ENCODE data around the gene OR4C16. TPM values are rescaled to one million over a fixed set of nuclear protein-coding genes. Genes with fewer than 3 reads are reported as not detected.

Gene OR4C16
- total RNA-seq: not detected in 2 replicates

GRCh38 chr11:55571828-55572227 lies at the start of gene OR4C16:
Gene OR4C16 (plus strand): TSS chr11:55572128. CDS start chr11:55572128, 0 bp downstream.

DNA sequence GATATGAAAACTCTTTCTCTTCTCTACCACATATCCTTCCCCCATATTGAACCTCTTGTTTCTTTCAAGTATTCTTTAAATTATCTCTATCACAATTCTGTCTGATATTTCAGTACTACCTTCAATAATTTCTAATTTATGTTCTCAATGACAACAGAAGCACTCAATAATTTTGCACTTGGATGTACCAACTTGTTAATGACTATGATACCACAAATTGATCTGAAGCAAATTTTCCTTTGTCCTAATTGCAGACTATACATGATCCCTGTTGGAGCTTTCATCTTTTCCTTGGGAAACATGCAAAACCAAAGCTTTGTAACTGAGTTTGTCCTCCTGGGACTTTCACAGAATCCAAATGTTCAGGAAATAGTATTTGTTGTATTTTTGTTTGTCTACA lies 17.8 kb upstream of the OR4C16 start, which contains the start of gene OR4C15:
Gene OR4C15, plus strand, starts transcription at position 301 of the 400 bp plus-strand sequence. Its CDS starts 0 bp downstream, at position 301.

GRCh38 chr11:55607545-55607944 lies 35.6 kb downstream of the OR4C16 start, which contains the start of gene OR4C11:
Gene OR4C11 (minus strand): TSS chr11:55607645. CDS start chr11:55604373, 3,272 bp downstream.

Other genes with a start within 250 kb of the OR4C16 start
- not detected in 2 replicates for gene OR4A16, start 228.9 kb upstream of the OR4C16 start, total RNA-seq
- gene OR4A15, start 204.2 kb upstream of the OR4C16 start, total RNA-seq: not detected in 2 replicates
- gene OR4C15, start 17.7 kb upstream of the OR4C16 start, total RNA-seq: not detected in 2 replicates
- not detected in 2 replicates for gene OR4C11, start 35.5 kb downstream of the OR4C16 start, total RNA-seq
- gene OR4P4, start 63.0 kb downstream of the OR4C16 start, total RNA-seq: not detected in 2 replicates
- not detected in 2 replicates for gene OR4S2, start 76.2 kb downstream of the OR4C16 start, total RNA-seq
- not detected in 2 replicates for gene OR4C6, start 90.1 kb downstream of the OR4C16 start, total RNA-seq
- not detected in 2 replicates for gene OR5D13, start 201.3 kb downstream of the OR4C16 start, total RNA-seq
- gene OR5D14, start 223.4 kb downstream of the OR4C16 start, total RNA-seq: not detected in 2 replicates
- gene OR5L1, start 239.2 kb downstream of the OR4C16 start, total RNA-seq: not detected in 2 replicates
- gene OR5D18, start 247.5 kb downstream of the OR4C16 start, total RNA-seq: not detected in 2 replicates